MM.1S (cell line): ENCODE data around the gene CLNK.

ENCODE experiments used
- CTCF ChIP-seq: fragments of 300-600 bp; sonication (generic); IDR thresholded peaks from 2 replicates; pipeline ENCODE4 v1.5.1; 2016; ENCODE audit warnings: antibody characterized with exemption, low read length, mixed read lengths
- EZH2 ChIP-seq: fragments of 300-600 bp; sonication (generic); optimal IDR thresholded peaks from 2 replicates; pipeline ENCODE3; 2017; ENCODE audit warnings: low read depth, mild to moderate bottlenecking, antibody characterized with exemption, low read length, mixed read lengths

- TF ChIP-seq CTCF (no peak), EZH2 (no peak)
Measured at GRCh38 chr4:10732914-10733415, 48.4 kb upstream of the CLNK start.
